Tibial artery (tissue), 4 donors: ENCODE data around the gene SLC6A13.

Experiments
- DNase-seq, 2 donors: peaks; one replicate each; pipeline ENCODE4 v3.0.0-alpha.2; 2019
- H3K27ac ChIP-seq, 2 donors: fragments of 200-600 bp; sonication (generic) in 1 of 2; 1 replicate in 1 of 2; 2 replicates in 1 of 2; pipeline ENCODE4 v1.5.1; 2018 to 2019; ENCODE audit warnings: mild to moderate bottlenecking in 1 of 2
- H3K27me3 ChIP-seq, 2 donors: fragments of 200-600 bp; sonication (generic) in 1 of 2; one replicate each; pipeline versions ENCODE4 v1.5.1 to v1.6.0; 2016 to 2019
- H3K36me3 ChIP-seq, 3 donors: fragments of 200-600 bp; sonication (generic) in 2 of 3; one replicate each; pipeline ENCODE4 v1.5.1; 2016 to 2019; ENCODE audit warnings: mild to moderate bottlenecking in 2 of 3
- H3K4me1 ChIP-seq, 4 donors: fragments of 200-600 bp; sonication (generic) in 2 of 4; 1 replicate in 3 of 4; 2 replicates in 1 of 4; pipeline ENCODE4 v1.5.1; 2016 to 2019
- H3K4me3 ChIP-seq, 2 donors: fragments of 200-600 bp; sonication (generic) in 1 of 2; 1 replicate in 1 of 2; 2 replicates in 1 of 2; pipeline ENCODE4 v1.5.1; 2018 to 2019; ENCODE audit warnings: mild to moderate bottlenecking in 2 of 2
- H3K9me3 ChIP-seq, 3 donors: fragments of 200-600 bp; sonication (generic) in 1 of 3; one replicate each; pipeline ENCODE4 v1.5.1; 2016 to 2019
- intact Hi-C: fragments of 100-400 bp; cut with DNase I; formaldehyde crosslinking; loops from one replicate; pipeline ENCODE4 v1.15.0; 2023; ENCODE audit warnings: low total_unique reads
- TF ChIP-seq, protein P1 (sequence below), 2 experiments: fragments of 200-600 bp in 1 of 2; fragments of 450-650 bp in 1 of 2; IDR thresholded peaks; one replicate each; pipeline ENCODE4 v1.5.1; 2017 to 2019; ENCODE audit warnings: antibody characterized with exemption in 2 of 2, mild to moderate bottlenecking in 1 of 2, moderate library complexity in 1 of 2

SLC6A13 gene

DNA sequence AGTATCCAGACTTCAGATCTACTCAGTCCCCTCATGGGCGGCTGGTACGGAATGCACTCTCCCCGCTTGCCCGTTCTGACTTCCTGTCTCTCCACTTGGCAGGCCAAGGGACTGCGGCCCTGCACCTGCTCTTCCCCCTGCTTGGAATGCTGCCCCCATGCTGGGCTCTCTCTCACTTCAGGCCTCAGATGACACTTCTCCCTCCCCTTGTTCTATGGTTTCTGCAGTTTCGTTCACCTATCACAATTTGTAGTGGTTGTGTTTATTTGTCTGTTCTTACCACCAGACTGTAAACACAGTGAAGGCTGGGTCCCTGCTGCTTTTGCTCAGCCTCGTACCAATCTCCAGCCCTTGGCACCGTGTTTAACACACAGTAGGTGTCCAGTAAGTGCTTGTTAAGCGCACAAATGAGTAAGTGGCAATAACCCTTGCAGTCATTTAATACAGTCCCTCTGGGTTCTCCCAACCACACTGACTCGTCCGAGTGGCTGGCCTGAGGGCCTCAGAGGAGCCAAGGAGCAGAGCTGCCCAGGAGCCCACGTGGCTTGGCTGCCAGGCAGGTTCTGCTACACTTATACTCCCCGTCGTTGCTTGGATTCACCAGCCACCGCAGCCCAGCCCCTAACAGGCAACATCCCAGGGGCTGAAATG, 60.4 kb downstream of the SLC6A13 start:
- no peak for DNase-seq
- no peak overlapping the region for H3K27ac ChIP-seq
- peaks cover 0 to 18% (median 13%) of the 10 kb centered on the region in 4 donors for H3K4me1 ChIP-seq
- TF ChIP-seq, protein P1, sequence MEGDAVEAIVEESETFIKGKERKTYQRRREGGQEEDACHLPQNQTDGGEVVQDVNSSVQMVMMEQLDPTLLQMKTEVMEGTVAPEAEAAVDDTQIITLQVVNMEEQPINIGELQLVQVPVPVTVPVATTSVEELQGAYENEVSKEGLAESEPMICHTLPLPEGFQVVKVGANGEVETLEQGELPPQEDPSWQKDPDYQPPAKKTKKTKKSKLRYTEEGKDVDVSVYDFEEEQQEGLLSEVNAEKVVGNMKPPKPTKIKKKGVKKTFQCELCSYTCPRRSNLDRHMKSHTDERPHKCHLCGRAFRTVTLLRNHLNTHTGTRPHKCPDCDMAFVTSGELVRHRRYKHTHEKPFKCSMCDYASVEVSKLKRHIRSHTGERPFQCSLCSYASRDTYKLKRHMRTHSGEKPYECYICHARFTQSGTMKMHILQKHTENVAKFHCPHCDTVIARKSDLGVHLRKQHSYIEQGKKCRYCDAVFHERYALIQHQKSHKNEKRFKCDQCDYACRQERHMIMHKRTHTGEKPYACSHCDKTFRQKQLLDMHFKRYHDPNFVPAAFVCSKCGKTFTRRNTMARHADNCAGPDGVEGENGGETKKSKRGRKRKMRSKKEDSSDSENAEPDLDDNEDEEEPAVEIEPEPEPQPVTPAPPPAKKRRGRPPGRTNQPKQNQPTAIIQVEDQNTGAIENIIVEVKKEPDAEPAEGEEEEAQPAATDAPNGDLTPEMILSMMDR (IDR thresholded peaks at IDR 0.05) = no peak
- intact Hi-C loops = no loop called here
- H3K27me3 ChIP-seq = peaks cover 0 to 52% of the 10 kb centered on the region in 2 donors
- no peak overlapping the region for H3K4me3 ChIP-seq
- H3K36me3 ChIP-seq = no peaks in the 10 kb centered on the region
- H3K9me3 ChIP-seq = no peaks in the 10 kb centered on the region

DNA sequence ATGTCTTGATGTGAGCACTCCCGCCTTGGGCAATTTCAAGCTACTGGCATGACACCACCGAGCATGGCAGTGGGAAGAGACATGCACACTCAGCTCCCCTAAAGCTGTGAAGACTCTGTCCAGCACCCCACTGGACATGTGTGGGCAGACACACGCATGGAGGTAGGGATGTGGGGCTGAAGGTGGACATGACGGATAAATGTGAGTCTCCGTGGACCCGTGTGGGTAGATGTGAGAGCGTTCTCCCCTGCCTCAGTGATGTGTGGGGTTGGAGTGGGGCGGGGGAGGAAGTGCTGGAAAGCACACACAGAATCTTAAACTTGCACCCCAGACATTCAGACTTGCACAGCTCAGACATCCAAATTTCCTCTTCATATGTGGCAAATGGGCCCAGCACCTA, 61.3 kb downstream of the SLC6A13 start:
- Histone ChIP-seq H3K36me3 (no peaks in the 10 kb centered on the region), H3K27ac (no peak overlapping the region), H3K4me1 (peaks cover 0 to 18% (median 13%) of the 10 kb centered on the region in 4 donors), H3K4me3 (no peak overlapping the region), H3K9me3 (no peaks in the 10 kb centered on the region), H3K27me3 (peaks cover 0 to 46% of the 10 kb centered on the region in 2 donors)
- TF ChIP-seq, protein P1 (IDR thresholded peaks at IDR 0.05) = no peak
- intact Hi-C loops = no loop called here
- no peak for DNase-seq

DNA sequence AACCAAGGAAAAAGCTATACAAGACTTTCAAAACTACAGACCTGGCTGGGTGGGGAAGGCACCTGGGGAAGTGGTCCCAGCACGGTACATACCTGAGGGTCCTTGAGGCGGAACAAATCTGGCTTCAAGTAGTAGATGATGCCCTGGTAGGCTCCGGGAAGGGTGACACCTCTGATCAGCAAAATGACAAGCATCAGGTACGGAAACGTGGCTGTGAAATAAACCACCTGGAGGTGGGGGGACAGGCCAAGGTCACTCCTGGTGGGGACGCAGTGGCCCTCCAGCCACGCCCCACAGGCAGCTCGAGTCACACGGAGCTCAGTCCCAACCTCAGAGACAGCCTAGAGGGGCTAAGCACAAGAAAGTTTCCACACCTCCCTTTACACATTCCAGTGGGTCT, 63.9 kb downstream of the SLC6A13 start:
- Histone ChIP-seq H3K27ac (no peak overlapping the region), H3K36me3 (no peaks in the 10 kb centered on the region), H3K4me1 (peaks cover 0 to 12% (median 6%) of the 10 kb centered on the region in 4 donors), H3K9me3 (no peaks in the 10 kb centered on the region), H3K27me3 (peaks cover 0 to 48% of the 10 kb centered on the region in 2 donors), H3K4me3 (no peak overlapping the region)
- DNase-seq = no peak
- intact Hi-C loops = no loop called here
- TF ChIP-seq, protein P1 (IDR thresholded peaks at IDR 0.05) = no peak

DNA sequence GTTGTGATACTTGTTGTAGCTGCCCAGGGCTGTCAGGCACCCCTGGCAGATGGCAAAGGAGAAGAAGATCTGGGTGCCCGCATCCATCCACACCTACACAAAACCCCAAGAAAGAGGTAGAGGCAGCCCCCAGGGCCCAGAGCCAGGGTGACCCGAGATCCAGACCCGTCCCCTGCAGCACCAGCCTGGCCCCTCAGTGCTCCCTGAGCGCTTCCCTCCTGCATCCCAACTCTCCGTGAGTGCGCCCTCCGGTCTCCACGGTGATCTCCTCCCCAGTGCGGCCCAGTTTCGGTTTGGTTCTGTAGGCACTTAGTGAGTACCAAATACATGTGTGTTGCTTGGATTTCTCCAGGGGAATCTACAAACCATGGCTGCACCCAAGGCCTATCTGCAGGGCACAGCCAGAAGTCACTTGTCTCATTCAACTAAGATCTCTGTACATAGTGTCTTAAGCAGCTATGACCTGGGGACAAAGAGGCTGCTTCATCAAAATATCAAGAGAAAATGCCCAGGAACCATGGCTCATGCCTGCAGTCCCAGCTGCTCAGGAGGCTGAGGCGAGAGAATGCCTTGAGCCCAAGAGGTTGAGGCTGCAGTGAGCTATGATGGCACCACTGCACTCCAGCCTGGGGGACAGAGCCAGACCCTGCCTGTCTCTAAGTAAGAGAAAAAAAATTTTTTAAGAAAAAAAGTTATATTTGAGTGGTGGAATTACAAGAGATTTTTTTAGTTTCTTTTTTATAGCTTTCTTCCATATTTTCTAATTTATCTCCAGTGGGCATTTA, 64.5 kb downstream of the SLC6A13 start:
- Histone ChIP-seq H3K36me3 (no peaks in the 10 kb centered on the region), H3K4me1 (peaks cover 0 to 6% (median 0%) of the 10 kb centered on the region in 4 donors), H3K27me3 (peaks cover 0 to 48% of the 10 kb centered on the region in 2 donors), H3K9me3 (no peaks in the 10 kb centered on the region), H3K4me3 (no peak overlapping the region), H3K27ac (no peak overlapping the region)
- intact Hi-C loops = no loop called here
- DNase-seq = no peak
- TF ChIP-seq, protein P1 (IDR thresholded peaks at IDR 0.05) = no peak

DNA sequence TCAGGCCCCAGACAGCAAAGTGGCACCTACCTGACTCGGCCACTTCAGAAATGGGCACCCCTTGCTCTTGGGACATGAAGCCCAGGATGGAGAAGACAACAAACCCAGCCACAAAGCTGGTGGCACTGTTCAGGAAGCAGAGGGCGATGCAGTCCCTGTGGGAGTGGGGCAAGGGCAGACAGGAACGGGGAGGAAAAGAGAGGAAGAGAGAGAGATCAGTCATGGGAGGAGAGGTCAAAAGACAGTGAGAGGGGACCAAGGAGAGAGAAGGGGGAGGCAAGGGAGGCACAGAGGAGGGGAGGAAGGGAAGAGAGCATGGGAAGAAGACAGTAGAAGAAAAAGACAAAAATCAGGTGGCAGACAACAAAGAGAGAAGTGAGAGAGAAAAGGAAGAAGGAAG, 65.3 kb downstream of the SLC6A13 start:
- Histone ChIP-seq H3K27me3 (peaks cover 0 to 51% of the 10 kb centered on the region in 2 donors), H3K4me1 (peaks cover 0 to 6% (median 0%) of the 10 kb centered on the region in 4 donors), H3K9me3 (no peaks in the 10 kb centered on the region), H3K36me3 (no peaks in the 10 kb centered on the region), H3K4me3 (no peak overlapping the region), H3K27ac (no peak overlapping the region)
- intact Hi-C loops = no loop called here
- no peak for DNase-seq
- TF ChIP-seq, protein P1 (IDR thresholded peaks at IDR 0.05) = no peak
